Measurements from ENCODE around the gene LARP4B.

LARP4B gene

DNA sequence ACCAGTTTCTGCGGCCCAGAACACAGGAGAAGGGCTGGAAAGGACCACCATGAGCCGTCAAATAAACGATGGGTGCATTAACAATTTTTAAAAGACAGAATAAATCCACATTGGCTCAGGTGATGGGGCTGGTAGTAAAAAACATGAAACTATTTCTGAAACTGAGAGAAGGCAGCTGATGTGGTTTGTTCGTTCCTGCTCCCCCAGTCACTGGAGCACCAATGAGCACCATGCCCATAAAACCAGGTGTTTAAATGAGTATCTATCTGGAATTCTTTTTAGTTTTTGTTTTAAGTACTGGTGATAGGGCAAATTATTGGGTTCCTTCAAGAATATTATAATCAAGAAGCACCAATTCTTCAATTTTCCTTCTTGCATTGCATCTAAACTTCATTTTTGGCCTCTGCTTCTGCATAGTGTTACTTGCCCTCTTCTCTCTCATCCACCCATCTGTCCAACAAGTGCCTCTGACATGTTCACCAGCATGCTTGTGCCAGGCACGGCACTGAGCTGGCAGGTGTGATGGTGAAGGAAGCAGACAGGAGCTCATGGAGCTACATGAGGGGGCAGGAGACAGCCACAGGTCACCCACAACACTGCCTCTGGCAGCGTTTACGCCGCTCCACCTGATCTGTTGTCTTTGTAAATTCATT is 65.5 kb downstream of the LARP4B start:
- DNase-seq, result peak in 1 of 14 donors; percentile 92

DNA sequence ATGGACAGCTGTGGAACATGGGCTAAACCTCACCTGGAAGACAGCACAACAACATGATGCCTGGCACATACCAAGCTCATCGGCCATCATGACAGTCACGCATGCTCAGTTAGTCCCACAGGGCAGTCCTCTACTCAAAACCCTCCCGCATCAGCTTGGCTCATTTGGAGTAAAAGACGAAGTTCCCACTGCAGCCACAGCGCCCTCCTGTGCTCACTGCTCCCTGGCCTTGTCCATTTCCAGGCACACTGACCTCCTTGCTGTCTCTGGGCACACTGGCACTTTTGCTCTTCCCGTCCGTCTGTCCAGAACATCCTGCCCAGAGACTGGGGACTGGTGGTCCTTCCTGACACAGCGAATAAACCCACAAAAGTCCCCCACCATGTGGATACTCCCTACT is 66.2 kb downstream of the LARP4B start:
- no peak for DNase-seq

DNA sequence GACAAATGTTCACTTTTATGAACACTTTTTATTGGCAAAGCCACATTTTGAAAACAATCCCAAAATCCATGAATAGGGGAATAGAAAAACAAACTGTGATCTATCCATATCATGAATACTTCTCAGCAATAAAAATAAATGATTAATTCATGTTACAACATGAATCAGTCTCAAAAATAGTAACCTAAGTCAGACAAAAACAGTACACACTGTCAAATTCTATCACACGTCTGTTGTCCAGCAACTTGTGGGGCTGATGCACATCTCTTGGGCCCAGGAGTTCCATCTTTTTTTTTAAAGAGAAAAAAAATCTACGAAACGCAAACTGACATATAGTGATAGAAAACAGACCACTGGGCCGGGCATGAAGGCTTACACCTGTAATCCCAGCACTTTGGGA is 71.0 kb downstream of the LARP4B start:
- no peak for DNase-seq

DNA sequence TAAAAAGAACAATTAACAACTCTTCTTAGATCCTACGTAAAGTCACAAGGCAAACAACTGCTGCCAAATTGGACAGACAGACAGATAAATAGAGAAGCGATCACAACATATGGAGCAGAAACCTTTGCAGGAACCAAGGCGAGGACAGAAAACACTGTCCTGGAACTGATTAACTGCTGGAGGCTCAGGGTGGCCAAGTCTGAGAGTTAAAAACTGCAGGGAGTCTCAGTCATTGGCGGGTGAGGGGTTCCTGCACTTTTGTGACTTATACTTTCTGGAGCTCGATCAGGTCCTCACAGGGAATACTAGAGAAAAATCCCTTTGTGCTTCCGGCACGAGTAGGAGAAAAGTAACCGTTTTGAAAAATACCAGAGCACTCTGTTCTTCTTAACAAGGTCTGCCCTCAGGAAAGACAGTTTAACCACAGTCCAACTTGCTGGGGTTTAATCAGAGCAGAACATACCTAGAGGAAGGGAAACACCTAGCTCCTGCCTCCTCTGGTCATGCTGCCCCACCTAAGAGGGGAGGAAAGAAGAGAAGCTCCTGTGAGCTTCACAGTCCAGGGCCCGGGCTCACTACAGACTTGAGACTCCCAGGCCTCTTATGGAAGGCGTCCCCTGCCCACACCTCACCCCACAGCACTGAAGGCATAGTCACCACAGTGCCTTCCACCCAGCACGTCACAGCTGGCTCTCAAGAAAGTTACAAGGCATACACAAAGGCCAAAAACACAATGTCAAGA is 74.9 kb downstream of the LARP4B start:
- DNase-seq, result no peak

GRCh38 chr10:855671-856070 is 75.8 kb downstream of the LARP4B start:
- no peak for DNase-seq

DNA sequence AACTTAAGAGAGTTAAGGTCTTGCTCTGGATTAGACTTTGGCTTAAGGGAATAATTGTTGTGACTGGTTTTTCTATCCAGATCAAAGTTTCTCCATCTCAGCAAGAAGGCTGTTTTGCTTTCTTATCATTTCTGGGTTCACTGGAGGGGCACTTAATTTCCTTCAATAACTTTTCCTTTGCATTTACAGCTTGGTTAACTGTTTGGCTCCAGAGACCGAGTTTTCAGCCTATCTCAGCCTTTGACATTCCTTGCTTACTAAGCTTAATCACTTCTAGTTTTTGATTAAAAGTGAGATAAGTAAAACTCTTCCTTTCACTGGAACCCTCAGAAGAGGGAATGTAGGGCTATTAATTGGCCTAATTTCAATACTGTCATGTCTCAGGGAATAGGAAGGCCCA is 76.4 kb downstream of the LARP4B start:
- no peak for DNase-seq

- no peak for DNase-seq
These were observed 78.5 kb downstream of the LARP4B start for GRCh38 chr10:853017-853416.

DNA sequence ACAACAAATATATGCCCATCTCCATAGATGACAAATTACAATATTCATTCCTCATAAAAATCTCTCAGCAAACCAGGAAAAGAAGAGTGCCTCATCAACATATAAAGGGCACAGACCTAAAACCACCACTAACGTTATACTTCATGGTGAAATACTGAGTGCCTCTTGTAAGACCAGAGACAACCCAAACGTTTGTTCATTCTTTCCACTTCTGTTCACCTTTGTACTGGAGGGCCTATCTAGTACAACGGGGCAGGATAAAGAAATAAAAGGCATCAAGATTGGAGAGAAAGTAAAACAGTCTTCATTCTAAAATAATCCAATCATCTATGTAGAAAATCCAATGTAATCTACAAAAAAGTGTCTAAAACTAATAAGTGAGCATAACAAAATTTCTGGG is 79.1 kb downstream of the LARP4B start:
- no peak for DNase-seq

- no peak for DNase-seq
These were observed 79.6 kb downstream of the LARP4B start for GRCh38 chr10:851901-852300.

GRCh38 chr10:850093-850492 is 81.4 kb downstream of the LARP4B start:
- no peak for DNase-seq

GRCh38 chr10:847868-848267 is 83.6 kb downstream of the LARP4B start:
- no peak for DNase-seq

- no peak for DNase-seq
These were observed 85.3 kb downstream of the LARP4B start for GRCh38 chr10:846126-846685.

- no peak for DNase-seq
These were observed 86.0 kb downstream of the LARP4B start for GRCh38 chr10:845526-845925.

DNA sequence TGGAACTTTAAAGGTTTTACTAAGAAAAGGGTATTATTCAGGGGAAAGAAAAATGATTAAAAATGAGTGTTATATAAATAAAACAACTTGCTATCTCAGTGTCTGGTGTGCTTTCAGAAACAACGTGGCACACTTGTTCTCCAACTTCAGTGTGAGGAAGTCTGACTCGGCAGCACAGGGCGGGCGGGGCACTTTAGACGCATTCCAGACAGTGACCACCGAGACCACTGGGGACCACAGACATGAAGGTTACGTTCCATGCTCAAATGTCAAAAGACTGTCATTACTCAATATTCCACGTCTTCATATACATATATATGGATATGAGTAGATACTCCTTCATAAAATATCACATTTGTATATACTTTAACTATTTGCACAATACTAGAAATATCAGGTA is 87.0 kb downstream of the LARP4B start:
- DNase-seq, result no peak

DNA sequence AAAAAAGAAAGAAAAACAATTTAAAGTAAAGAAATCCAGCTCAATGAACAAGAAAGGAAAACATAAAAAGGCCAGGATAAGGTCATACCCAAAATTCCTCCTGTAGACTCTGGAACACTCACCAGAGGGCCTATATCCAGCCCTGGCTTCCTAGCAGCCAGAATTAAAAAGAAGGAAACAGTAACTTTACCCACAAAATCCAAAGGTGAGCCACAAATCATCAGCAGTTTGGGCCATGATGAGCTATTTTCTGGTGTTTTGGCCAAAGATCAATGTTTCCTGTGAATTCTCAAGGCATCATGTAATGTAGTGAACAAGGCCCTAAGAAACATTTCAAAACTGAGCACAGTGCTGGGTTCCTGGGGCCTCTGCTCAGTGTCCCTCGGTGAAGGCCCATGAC is 87.8 kb downstream of the LARP4B start:
- DNase-seq, result no peak

GRCh38 chr10:842795-843194 is 88.7 kb downstream of the LARP4B start:
- no peak for DNase-seq

GRCh38 chr10:841535-841934 is 90.0 kb downstream of the LARP4B start:
- peak in 3 of 14 donors; percentile 8 to 30 (median 12) for DNase-seq

- DNase-seq, result no peak
These were observed 91.8 kb downstream of the LARP4B start for GRCh38 chr10:839550-840205.

- no peak for DNase-seq
These were observed 94.7 kb downstream of the LARP4B start for GRCh38 chr10:836782-837181.

DNA sequence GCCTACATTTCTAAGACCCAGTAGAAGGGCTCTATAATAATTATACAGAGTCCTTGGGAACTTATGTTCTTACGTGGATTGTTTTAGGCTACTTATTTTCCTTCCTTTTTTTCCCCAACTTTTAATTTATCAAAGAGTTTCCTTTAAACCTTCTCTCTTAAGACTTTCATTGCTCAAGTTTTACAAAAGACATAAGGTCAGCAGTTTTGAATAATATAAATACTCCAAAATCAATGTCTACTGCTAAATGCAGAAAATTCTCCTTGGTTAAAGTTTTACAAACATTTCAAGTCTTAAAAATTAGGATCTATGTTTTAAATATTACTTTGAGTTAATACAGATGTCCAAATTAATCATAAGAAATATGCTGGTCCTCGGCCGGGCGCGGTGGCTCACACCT is 97.0 kb downstream of the LARP4B start:
- DNase-seq, result no peak

- no peak for DNase-seq
These were observed 102.3 kb downstream of the LARP4B start for GRCh38 chr10:829241-829640.

DNA sequence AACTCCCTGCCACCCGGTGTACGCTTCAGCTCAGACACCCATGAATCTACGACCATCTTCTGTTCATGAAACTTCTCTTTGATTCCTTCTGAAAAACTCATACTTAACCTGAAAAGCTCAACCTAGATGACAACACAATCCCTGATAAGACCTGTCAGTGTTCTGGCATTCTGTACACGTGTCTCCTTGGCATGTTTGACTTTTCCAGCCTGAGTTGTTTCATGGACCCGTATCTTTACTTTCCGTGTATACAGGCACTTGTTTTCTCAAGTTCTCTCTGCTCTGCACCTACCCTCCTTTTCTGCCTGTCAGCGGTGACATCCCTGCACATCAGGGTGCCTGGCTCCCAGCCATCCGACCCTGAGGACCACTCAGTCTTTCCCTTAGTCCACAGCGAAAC is 103.3 kb downstream of the LARP4B start:
- no peak for DNase-seq

GRCh38 chr10:824946-825345 is 106.6 kb downstream of the LARP4B start:
- DNase-seq, result no peak

- DNase-seq, result no peak
These were observed 107.0 kb downstream of the LARP4B start for GRCh38 chr10:824497-824896.
